Lung (tissue), 12 donors: ENCODE results near the gene POLR3E. TPM values are rescaled to one million over a fixed set of nuclear protein-coding genes. Genes with fewer than 3 reads are reported as not detected.

ENCODE experiments used
- ATAC-seq: fragments of 200-7000 bp; cut with Tn5 transposase; one replicate; pipeline ENCODE4 v1.9.1; 2020; ENCODE audit warnings: moderate number of reproducible peaks; ENCODE audit not compliant: insufficient read depth, low FRiP score
- DNase-seq, 3 donors: peaks; one replicate each; pipeline ENCODE4 v3.0.0-alpha.2; 2013 to 2017
- H3K27ac ChIP-seq, 2 donors: one replicate each; pipeline ENCODE4 v1.5.1; 2013; ENCODE audit warnings: mild to moderate bottlenecking in 2 of 2, moderate library complexity in 2 of 2, control low read depth in 1 of 2, inconsistent platforms in 1 of 2, low read depth in 1 of 2, low read length in 1 of 2
- H3K27me3 ChIP-seq, 3 donors: one replicate each; pipeline ENCODE4 v1.5.1; 2013; ENCODE audit warnings: low read length in 2 of 3; ENCODE audit not compliant: control insufficient read depth in 3 of 3, insufficient read depth in 3 of 3
- H3K36me3 ChIP-seq, 4 donors: one replicate each; pipeline ENCODE4 v1.5.1; 2013; ENCODE audit warnings: low read length in 4 of 4, mild to moderate bottlenecking in 1 of 4, moderate library complexity in 1 of 4; ENCODE audit not compliant: control insufficient read depth in 4 of 4, insufficient read depth in 4 of 4
- H3K4me1 ChIP-seq, 5 donors: one replicate each; pipeline ENCODE4 v1.5.1; 2013; ENCODE audit warnings: low read length in 5 of 5, mild to moderate bottlenecking in 2 of 5, moderate library complexity in 1 of 5; ENCODE audit not compliant: control insufficient read depth in 5 of 5, insufficient read depth in 5 of 5
- H3K4me3 ChIP-seq: one replicate; pipeline ENCODE4 v1.5.1; 2013; ENCODE audit warnings: mild to moderate bottlenecking, control low read depth, moderate library complexity
- H3K9ac ChIP-seq, 2 donors: one replicate each; pipeline ENCODE4 v1.5.1; 2013; ENCODE audit warnings: low read length in 2 of 2, control low read depth in 1 of 2; ENCODE audit not compliant: insufficient read depth in 1 of 2
- H3K9me3 ChIP-seq, 4 donors: one replicate each; pipeline ENCODE4 v1.5.1; 2013; ENCODE audit warnings: low read length in 3 of 4, mild to moderate bottlenecking in 1 of 4, moderate library complexity in 1 of 4; ENCODE audit not compliant: control insufficient read depth in 4 of 4, insufficient read depth in 3 of 4
- WGBS, 2 donors: extraction: QIAGEN DNeasy Blood & Tissue Kit; methylation state at CpG; one replicate each; pipeline ENCODE4 v1.1.7; 2013; 5-methylcytosine and 5-hydroxymethylcytosine counted together
- polyA plus RNA-seq, 2 donors: library from polyadenylated mRNA; stranded (reverse); fragments of 200-250 nt; gene quantifications; one replicate each; pipeline ENCODE4 v1.2.1, GENCODE V29; 2013
- total RNA-seq, 2 donors: library from RNA; depleted of rRNA in 1 of 2; stranded (reverse); fragments of >200 nt in 1 of 2; gene quantifications; one replicate each; pipeline ENCODE4 v1.2.1, GENCODE V29; 2014 to 2021
- TF ChIP-seq, protein P1 (sequence below): IDR thresholded peaks from 2 replicates; pipeline ENCODE4 v1.5.1; 2012; ENCODE audit warnings: mild to moderate bottlenecking; ENCODE audit errors: control extremely low read depth, extremely low read depth
- donor health status: control.
- donor health status: control.
- donor health status: Bipolar disorder and iron deficiency.
- donor health status: healthy.
- donor health status: DM: yes; HTN: yes; CAD: no.

POLR3E gene
- total and polyA plus RNA-seq, 4 donors = 23.2 to 44.3 (median 34.0) TPM

DNA sequence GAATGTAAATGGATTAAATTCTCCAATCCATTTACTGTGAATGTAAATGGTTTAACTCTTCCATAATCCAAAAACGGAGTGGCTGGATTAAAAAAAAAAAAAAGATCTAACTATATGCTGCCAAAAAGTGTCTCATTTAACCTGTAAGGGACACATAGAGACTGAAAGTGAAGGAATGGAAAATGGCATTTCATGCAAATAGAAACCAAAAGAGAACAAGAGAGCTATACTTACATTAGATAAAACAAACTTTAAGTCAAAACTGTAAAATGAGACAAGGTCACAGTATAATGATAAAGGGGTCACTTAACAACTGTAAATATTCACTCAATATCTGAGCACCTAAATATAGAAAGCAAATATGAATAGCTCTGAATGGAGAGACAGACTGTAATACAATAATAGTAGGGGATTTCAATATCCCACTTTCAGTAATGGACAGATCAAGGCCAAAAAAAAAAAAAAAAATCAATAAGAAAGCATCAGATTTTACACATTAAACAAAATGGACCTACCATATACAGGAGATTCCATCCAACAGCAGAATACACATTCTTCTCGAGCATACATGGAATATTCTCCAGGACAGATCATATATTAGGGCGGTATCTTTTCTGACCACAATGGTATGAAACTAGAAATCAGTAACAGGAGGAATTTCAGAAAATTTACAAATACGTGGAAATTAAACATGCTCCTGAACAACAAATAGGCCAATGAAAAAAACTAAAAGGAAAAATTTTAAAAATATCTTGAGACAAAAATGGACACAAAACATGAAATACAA lies 40.8 kb downstream of the POLR3E start:
- Histone ChIP-seq H3K27me3 (no peaks in the 10 kb centered on the region), H3K27ac (no peak overlapping the region), H3K4me1 (no peaks in the 10 kb centered on the region), H3K36me3 (peaks cover 13 to 31% (median 21%) of the 10 kb centered on the region in 4 donors), H3K9me3 (peaks cover 0 to 7% (median 4%) of the 10 kb centered on the region in 4 donors), H3K9ac (no peak overlapping the region), H3K4me3 (no peak overlapping the region)
- no peak for ATAC-seq
- no peak for DNase-seq
- TF ChIP-seq, protein P1, sequence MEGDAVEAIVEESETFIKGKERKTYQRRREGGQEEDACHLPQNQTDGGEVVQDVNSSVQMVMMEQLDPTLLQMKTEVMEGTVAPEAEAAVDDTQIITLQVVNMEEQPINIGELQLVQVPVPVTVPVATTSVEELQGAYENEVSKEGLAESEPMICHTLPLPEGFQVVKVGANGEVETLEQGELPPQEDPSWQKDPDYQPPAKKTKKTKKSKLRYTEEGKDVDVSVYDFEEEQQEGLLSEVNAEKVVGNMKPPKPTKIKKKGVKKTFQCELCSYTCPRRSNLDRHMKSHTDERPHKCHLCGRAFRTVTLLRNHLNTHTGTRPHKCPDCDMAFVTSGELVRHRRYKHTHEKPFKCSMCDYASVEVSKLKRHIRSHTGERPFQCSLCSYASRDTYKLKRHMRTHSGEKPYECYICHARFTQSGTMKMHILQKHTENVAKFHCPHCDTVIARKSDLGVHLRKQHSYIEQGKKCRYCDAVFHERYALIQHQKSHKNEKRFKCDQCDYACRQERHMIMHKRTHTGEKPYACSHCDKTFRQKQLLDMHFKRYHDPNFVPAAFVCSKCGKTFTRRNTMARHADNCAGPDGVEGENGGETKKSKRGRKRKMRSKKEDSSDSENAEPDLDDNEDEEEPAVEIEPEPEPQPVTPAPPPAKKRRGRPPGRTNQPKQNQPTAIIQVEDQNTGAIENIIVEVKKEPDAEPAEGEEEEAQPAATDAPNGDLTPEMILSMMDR = no peak
- WGBS, 2 donors = 97 to 98% methylated on average over 4 of the region's 4 CpGs

DNA sequence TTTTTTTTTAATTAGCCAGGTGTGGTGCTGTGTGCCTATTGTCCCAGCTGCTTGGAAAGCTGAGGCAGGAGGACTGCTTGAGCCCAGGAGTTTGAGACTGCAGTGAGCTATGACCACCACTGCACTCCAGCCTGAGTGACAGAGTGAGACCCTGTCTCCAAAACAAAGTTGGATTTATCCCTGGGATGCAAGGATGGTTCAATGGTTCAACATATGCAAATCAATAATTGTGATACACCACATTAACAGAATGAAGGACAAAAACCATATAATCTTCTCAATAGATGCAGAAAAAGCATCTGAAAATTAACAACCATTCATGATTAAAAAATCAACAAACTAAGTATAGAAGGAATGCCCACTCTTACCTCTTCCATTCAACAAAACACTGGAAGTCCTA lies 43.7 kb downstream of the POLR3E start:
- no peak overlapping the region for H3K27ac ChIP-seq
- TF ChIP-seq, protein P1 = no peak
- H3K9me3 ChIP-seq = peaks cover 0 to 7% (median 2%) of the 10 kb centered on the region in 4 donors
- DNase-seq = no peak
- H3K27me3 ChIP-seq = no peaks in the 10 kb centered on the region
- no peak for ATAC-seq
- H3K36me3 ChIP-seq = peaks cover 4 to 11% (median 7%) of the 10 kb centered on the region in 4 donors
- no peak overlapping the region for H3K4me3 ChIP-seq
- no peaks in the 10 kb centered on the region for H3K4me1 ChIP-seq
- no peak overlapping the region for H3K9ac ChIP-seq

DNA sequence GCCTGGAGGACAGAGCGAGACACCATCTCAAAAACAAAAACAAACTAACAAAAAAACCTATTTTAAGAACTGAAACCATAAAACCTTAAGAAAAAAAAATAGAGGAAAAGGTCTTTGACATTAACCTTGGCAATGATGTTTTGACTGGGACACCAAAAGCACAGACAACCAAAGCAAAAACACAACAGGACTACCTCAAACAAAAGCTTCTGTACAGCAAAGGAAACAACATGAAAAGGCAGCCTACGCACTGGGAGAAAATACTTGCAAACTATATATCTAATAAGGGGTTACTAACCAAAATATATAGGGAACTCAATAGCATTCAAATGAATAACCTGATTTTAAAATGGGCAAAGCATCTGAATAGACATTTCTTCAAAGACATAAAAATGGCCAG lies 44.9 kb downstream of the POLR3E start:
- Histone ChIP-seq H3K9ac (no peak overlapping the region), H3K27ac (no peak overlapping the region), H3K4me1 (peaks cover 0 to 2% (median 0%) of the 10 kb centered on the region in 5 donors), H3K36me3 (peaks cover 2 to 13% (median 7%) of the 10 kb centered on the region in 4 donors), H3K27me3 (no peaks in the 10 kb centered on the region), H3K9me3 (peaks cover 0 to 4% (median 0%) of the 10 kb centered on the region in 4 donors), H3K4me3 (no peak overlapping the region)
- TF ChIP-seq, protein P1 = no peak
- DNase-seq (no peak), ATAC-seq (no peak)
- 98 to 99% methylated on average over 2 of the region's 2 CpGs for WGBS, 2 donors

DNA sequence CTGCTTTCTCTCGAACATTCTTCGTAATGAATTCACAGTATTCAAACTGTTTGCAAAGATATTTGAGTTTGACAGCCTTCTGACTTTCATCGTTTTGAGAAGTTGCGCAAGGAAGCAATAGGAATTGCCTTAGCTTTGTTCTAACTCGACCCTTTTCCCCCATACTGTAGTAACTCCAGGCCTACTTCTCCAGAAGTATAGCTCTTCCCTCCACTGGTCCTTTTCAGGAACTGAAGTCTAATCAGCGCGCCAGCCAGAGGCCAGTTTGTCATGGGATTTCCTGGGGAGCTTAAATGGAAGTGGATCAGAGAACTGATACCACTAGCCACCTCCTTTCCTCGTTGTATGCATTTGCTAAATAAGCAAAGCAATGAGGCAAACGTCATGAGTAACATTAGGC lies 49.3 kb downstream of the POLR3E start:
- no peak overlapping the region for H3K9ac ChIP-seq
- H3K36me3 ChIP-seq = peaks cover 11 to 35% (median 22%) of the 10 kb centered on the region in 4 donors
- WGBS, 2 donors = 52 to 57% methylated on average over 9 of the region's 9 CpGs
- H3K27me3 ChIP-seq = no peaks in the 10 kb centered on the region
- DNase-seq (peak in 1 of 3 donors; percentile 6), ATAC-seq (peak; percentile 34)
- peaks cover 0 to 3% (median 0%) of the 10 kb centered on the region in 5 donors for H3K4me1 ChIP-seq
- H3K27ac ChIP-seq = no peak overlapping the region
- H3K4me3 ChIP-seq = no peak overlapping the region
- no peaks in the 10 kb centered on the region for H3K9me3 ChIP-seq
- TF ChIP-seq, protein P1 = no peak
